NB4 (cell line): Measurements from ENCODE around the gene NCOA6.

ENCODE experiments used
- DNase-seq: peaks from one replicate; pipeline ENCODE4 v3.0.0; 2010; ENCODE audit warnings: low read depth
- H3K4me3 ChIP-seq: one replicate; pipeline ENCODE4 v1.5.1; 2011; ENCODE audit warnings: mild to moderate bottlenecking, low read depth, low read length, moderate library complexity
- CTCF ChIP-seq: IDR thresholded peaks from one replicate; pipeline ENCODE4 v1.5.1; 2012; ENCODE audit warnings: low read depth, low read length
- MAX ChIP-seq: IDR thresholded peaks from 2 replicates; pipeline ENCODE4 v1.6.1; 2011; ENCODE audit warnings: low read depth, low read length
- MYC ChIP-seq: IDR thresholded peaks from 2 replicates; pipeline ENCODE4 v1.6.1; 2011; ENCODE audit warnings: low read depth, low read length
- POLR2A ChIP-seq: IDR thresholded peaks from 2 replicates; pipeline ENCODE4 v1.6.1; 2011; ENCODE audit warnings: mild to moderate bottlenecking; ENCODE audit not compliant: insufficient read length; ENCODE audit errors: extremely low read depth

Gene NCOA6

GRCh38 chr20:34772437-34772836, 53.0 kb downstream of the NCOA6 start:
- H3K4me3 ChIP-seq: no peak overlapping the region
- DNase-seq: no peak
- TF ChIP-seq MYC (no peak), MAX (no peak), CTCF (no peak), POLR2A (no peak)

GRCh38 chr20:34771680-34772081, 53.8 kb downstream of the NCOA6 start:
- DNase-seq: no peak
- no peak for TF ChIP-seq CTCF
- TF ChIP-seq MYC: no peak
- no peak for TF ChIP-seq POLR2A
- TF ChIP-seq MAX: no peak
- H3K4me3 ChIP-seq: no peak overlapping the region

GRCh38 chr20:34768096-34768495, 57.4 kb downstream of the NCOA6 start:
- H3K4me3 ChIP-seq: no peak overlapping the region
- no peak for DNase-seq

GRCh38 chr20:34762031-34762555, 63.4 kb downstream of the NCOA6 start:
- DNase-seq: no peak
- TF ChIP-seq MYC (no peak), MAX (no peak), POLR2A (no peak), CTCF (no peak)
- H3K4me3 ChIP-seq: no peak overlapping the region

More at GRCh38 chr20:34768096-34768495, 57.4 kb downstream of the NCOA6 start:
- no peak for TF ChIP-seq CTCF
- no peak for TF ChIP-seq MYC
- TF ChIP-seq POLR2A: no peak
- no peak for TF ChIP-seq MAX

DNA sequence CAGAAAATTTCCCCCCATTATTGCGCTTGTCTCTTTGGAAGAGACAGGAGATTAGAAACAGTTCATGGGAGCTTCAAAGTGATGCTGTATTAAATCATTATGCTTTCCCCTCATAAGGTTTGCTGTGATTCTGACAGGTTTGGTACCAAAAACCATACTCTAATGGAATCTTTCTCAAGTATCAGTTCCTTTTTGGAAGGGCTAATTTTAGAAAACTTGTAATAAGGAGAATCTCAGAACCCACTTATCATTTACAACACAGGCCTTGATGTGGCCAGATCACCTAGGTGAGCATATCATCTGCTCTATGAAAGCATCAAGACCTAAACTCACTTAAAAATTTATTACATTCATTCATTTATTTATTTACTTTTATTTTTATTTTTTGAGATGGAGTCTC, 70.1 kb downstream of the NCOA6 start:
- no peak for TF ChIP-seq MYC
- TF ChIP-seq CTCF: no peak
- TF ChIP-seq POLR2A: no peak
- no peak for TF ChIP-seq MAX
- DNase-seq: no peak
- no peak overlapping the region for H3K4me3 ChIP-seq
